Activated naive CD8-positive, alpha-beta T cell (primary cell): ENCODE measurements around the gene PTPRM.

Experiments used
- H3K27ac Mint-ChIP-seq: one replicate; pipeline ENCODE4 v1.8.0; 2021; ENCODE audit warnings: mixed read lengths
- H3K27me3 Mint-ChIP-seq: one replicate; pipeline ENCODE4 v1.8.0; 2021; ENCODE audit warnings: mixed read lengths
- H3K36me3 Mint-ChIP-seq: one replicate; pipeline ENCODE4 v1.8.0; 2021; ENCODE audit warnings: mixed read lengths
- H3K4me1 Mint-ChIP-seq: one replicate; pipeline ENCODE4 v1.8.0; 2021; ENCODE audit warnings: low read depth, mixed read lengths
- H3K4me3 Mint-ChIP-seq: one replicate; pipeline ENCODE4 v1.8.0; 2021; ENCODE audit warnings: mild to moderate bottlenecking, mixed read lengths
- H3K9me3 Mint-ChIP-seq: one replicate; pipeline ENCODE4 v1.8.0; 2021; ENCODE audit warnings: low read depth, mixed read lengths

PTPRM gene

DNA sequence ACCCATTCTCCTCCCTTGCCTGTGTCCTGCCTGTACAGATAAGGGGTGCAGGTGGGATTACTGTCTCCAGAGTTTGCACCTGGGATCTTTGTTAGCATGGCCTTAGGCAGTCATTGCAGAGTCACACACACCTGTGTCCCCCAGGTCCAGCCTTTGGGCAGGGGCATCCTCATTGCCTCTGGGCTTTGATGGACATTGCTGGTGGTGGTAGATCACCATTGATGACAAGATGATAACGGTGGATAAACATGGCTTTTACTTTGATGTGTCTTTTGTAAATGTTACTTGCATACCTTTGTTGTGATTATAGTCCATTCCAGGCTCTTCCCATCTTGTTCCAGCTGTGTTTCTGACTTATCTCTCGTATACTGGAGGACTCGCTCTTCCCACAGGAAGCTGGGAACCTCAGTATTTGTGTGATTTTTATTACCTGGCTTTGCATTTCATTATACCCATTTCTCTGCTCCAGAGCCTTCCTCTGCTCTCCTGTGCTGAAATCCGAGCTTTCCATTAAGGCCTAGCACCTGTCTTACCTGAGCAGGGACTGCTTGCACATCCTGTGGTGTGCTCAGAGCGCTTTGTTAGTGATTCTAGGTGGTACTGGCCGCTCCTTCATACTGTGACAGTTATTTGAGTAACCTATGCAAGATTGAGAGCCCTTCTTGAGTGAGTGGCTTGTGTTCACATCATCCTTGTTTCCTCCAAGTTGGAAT, 79.2 kb downstream of the PTPRM start:
- H3K36me3 Mint-ChIP-seq, result no peaks in the 10 kb centered on the region
- H3K4me1 Mint-ChIP-seq, result no peaks in the 10 kb centered on the region
- no peaks in the 10 kb centered on the region for H3K9me3 Mint-ChIP-seq
- H3K27ac Mint-ChIP-seq, result no peak overlapping the region
- H3K4me3 Mint-ChIP-seq, result no peak overlapping the region
- H3K27me3 Mint-ChIP-seq, result no peaks in the 10 kb centered on the region

DNA sequence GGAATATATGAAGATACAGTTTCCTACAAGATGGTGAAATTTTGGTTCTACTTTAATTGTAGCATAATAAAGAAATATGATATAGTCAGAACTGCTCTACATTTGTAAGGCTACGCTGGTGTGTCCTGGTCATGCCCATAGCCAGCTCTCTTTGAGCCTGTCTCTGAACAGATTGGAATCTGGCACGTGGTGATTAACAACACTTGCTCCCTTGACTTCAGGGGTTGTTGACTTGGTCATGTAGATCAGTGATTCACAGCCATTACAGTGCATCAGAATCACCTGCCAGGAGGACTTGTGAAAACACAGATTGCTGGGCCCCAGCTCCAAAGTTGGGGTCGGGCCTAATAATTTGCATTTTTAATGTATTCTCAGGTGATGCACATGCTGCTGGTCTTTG, 80.4 kb downstream of the PTPRM start:
- Mint-ChIP-seq H3K36me3 (no peaks in the 10 kb centered on the region), H3K27me3 (no peaks in the 10 kb centered on the region), H3K27ac (no peak overlapping the region), H3K4me1 (no peaks in the 10 kb centered on the region), H3K4me3 (no peak overlapping the region), H3K9me3 (no peaks in the 10 kb centered on the region)

DNA sequence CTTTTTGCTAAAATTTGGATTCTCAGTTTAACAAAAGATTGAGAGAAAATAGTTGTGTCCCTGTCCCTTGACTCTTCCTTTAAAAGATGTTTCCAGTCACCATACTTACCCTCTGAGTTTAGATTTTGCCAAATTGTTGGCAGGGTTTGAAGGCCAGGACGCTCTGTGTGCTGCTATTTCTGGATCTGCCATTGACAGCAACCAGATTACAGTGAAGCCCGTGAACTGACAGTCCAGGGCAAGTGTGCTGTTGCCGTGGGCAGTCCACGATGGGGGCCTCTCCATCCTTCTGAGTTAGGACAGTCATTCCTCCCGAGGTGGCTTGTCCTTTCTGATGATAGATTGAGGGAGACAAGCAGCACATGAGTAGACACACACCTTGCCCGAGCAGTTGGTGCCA, 89.9 kb downstream of the PTPRM start:
- H3K27me3 Mint-ChIP-seq, result peaks cover 1% of the 10 kb centered on the region
- no peaks in the 10 kb centered on the region for H3K9me3 Mint-ChIP-seq
- H3K4me1 Mint-ChIP-seq, result no peaks in the 10 kb centered on the region
- no peaks in the 10 kb centered on the region for H3K36me3 Mint-ChIP-seq
- H3K4me3 Mint-ChIP-seq, result no peak overlapping the region
- no peak overlapping the region for H3K27ac Mint-ChIP-seq

DNA sequence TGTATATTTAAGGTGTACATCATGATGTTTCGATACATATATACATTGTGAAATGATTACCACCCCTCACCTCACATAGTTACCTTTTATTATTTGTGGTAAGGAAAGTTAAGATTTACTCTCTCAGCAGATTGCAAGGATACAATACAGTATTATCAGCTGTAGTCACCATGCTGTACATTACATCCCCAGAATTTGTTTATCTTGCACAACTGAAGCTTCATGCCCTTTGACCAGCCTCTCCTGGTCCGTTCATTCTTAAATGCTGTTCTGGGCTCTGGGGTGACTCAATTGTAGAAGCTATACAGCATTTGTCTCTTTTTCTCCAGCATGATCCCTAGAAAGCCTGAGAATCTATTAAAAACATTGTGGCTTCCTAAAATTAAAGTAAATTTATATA, 90.8 kb downstream of the PTPRM start:
- Mint-ChIP-seq H3K4me3 (no peak overlapping the region), H3K27me3 (peaks cover 1% of the 10 kb centered on the region), H3K36me3 (no peaks in the 10 kb centered on the region), H3K27ac (no peak overlapping the region), H3K4me1 (no peaks in the 10 kb centered on the region), H3K9me3 (no peaks in the 10 kb centered on the region)

DNA sequence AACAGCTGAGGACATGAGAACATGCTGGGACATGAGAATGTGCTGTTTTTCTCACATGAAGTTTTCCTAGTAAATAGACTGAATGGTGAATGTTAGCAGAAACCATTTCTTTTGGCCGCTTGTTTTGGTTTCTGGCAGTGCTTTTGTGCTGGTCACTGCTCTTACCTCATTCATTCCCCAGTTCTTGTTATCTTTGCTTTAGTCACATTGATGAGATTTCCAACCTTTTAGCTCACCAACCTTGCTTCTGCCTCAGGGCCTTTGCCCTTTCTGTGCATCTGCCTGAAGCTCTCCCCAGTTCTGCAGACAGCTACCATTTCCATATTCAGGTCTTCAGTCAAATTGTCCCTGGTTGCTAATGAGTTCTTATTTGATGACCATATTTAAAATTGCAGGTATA, 91.6 kb downstream of the PTPRM start:
- Mint-ChIP-seq H3K36me3 (no peaks in the 10 kb centered on the region), H3K27me3 (peaks cover 1% of the 10 kb centered on the region), H3K9me3 (no peaks in the 10 kb centered on the region)

DNA sequence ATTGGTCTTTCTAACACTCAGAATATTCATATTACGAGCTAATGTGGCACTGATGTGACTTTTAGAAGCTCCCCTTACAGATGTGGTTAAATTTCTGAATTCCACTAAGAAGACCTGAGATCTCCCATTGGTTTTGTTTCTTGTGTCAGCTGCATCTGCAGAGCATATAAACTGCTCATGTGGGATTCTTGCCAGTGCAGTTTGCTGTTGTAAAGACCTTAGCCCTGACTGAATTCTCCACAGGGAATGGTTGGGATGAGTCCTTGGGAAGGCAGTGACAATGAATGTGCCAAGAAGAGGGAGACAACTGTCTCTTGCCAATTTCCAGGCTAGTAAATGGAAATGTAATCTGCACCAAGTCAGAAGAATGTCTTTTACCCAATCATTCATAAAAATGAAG, 94.1 kb downstream of the PTPRM start:
- no peaks in the 10 kb centered on the region for H3K9me3 Mint-ChIP-seq
- H3K4me1 Mint-ChIP-seq, result no peaks in the 10 kb centered on the region
- peaks cover 1% of the 10 kb centered on the region for H3K27me3 Mint-ChIP-seq
- H3K4me3 Mint-ChIP-seq, result no peak overlapping the region
- no peaks in the 10 kb centered on the region for H3K36me3 Mint-ChIP-seq
- H3K27ac Mint-ChIP-seq, result no peak overlapping the region

More for the DNA sequence above, 91.6 kb downstream of the PTPRM start:
- H3K27ac Mint-ChIP-seq, result no peak overlapping the region
- H3K4me1 Mint-ChIP-seq, result no peaks in the 10 kb centered on the region
- no peak overlapping the region for H3K4me3 Mint-ChIP-seq

DNA sequence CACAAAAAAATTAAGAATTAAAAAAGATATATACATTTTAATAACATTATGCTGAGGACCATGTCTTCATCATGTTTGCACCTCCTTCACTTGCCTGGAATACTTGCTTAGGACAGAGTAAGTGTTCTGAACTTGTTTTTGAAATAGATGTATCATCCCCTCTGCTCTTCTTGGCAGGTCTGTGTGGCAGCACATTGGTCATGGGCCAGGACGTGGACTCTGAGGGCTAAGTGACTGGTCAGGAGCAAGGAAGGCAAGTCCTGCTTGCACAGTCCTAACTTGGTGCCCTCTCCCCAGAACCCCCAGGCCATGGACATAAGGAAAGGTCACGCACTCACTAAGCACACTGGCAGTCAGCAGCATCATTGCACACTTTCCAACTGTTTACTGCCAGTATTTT, 95.8 kb downstream of the PTPRM start:
- no peaks in the 10 kb centered on the region for H3K9me3 Mint-ChIP-seq
- no peak overlapping the region for H3K27ac Mint-ChIP-seq
- H3K4me3 Mint-ChIP-seq, result no peak overlapping the region
- H3K36me3 Mint-ChIP-seq, result no peaks in the 10 kb centered on the region
- H3K4me1 Mint-ChIP-seq, result no peaks in the 10 kb centered on the region
- no peaks in the 10 kb centered on the region for H3K27me3 Mint-ChIP-seq

DNA sequence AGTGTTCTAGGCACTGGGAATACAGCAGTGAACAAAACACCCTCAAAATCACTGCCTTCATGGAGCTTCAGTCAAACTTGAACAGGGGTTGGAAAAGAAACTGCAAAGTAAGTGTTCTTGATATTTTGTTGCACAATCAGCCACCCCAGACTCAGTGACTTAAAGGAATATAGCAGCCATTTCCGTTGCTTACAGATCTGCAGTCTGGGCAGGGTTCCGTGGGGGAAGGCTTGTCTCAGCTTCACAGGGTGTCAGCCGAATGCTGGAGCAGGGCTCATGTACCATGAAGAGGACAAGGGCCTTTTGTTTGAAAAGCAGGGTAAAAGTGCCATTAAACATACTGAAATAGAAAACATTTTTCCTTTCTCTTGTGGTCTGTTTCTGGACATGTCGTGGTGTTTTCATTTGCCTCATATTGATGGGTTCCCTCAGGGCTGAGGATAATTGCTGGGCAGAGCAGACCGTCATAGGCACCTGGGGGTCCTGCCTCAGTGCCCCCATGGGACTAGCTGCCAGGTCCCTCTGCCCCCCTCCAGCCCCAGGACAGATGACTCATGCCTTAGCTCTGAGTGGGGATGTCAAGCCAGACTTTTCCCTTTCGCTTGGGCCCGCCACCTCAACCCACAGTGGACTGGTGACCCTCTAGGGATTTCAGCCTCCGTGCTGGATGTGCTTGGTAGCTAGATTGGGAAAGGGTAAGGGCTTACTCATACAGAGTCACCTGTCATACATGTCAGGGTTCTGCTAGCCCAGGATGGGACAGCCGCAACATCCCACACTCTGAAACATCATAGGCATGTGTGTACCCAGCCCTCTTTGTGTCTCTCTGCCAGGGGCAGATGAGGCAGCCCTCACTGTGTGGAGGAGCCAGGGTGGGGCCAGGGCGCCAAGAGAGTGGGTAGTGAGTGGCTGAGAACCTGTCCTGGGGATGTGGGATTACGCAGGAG, 96.5 kb downstream of the PTPRM start:
- Mint-ChIP-seq H3K36me3 (no peaks in the 10 kb centered on the region), H3K27me3 (no peaks in the 10 kb centered on the region), H3K27ac (no peak overlapping the region), H3K9me3 (no peaks in the 10 kb centered on the region), H3K4me1 (no peaks in the 10 kb centered on the region), H3K4me3 (no peak overlapping the region)

DNA sequence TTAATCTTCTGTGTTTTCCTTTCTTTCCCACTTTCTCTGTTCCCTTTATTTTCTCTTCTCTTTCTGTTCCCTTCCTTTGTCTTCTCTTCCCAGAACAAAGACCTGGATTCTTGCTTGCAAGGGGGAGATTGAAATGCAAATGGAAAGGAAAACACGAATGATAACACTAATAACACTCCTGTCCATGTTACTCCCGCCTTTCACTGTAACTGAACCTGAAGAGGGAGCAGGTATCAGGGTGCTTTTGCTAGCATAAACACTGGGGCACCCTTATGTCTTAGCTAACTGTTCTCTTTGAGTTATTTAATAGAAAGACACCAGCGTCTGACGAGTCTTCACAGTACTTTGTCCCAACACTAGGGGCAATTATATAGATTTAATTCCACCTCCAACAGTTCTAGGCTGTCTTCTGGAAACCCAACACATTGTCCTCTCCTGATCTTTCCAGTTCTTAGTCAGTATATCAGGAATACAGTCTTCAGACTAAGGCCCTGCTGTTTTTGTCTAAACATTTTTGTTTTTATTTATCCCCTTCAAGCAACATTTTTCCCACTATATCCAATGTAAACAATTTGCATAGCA, 99.2 kb downstream of the PTPRM start:
- Mint-ChIP-seq H3K9me3 (no peaks in the 10 kb centered on the region), H3K4me1 (no peaks in the 10 kb centered on the region), H3K36me3 (no peaks in the 10 kb centered on the region), H3K27ac (no peak overlapping the region), H3K27me3 (no peaks in the 10 kb centered on the region), H3K4me3 (no peak overlapping the region)

DNA sequence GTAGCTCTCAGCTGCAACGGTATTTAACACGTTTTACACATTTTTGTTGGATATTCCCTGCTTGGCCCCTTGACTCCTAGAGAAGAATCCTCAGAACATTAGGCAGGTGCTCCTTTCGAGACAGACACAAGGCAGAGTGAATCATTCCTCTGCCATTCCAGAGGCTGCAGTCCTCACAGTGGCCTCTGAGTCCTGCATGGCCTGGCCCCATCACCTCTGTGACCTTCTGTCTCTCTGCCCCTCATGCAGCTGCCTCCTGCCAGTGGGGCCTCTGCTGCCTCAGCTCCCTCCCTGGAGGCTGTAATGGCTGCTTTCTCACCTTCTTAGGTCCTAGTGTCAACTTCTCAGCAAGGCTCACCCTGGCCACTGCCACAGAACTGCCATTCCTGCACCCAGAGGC, 101.3 kb downstream of the PTPRM start:
- H3K4me1 Mint-ChIP-seq, result no peaks in the 10 kb centered on the region
- H3K36me3 Mint-ChIP-seq, result no peaks in the 10 kb centered on the region
- H3K9me3 Mint-ChIP-seq, result no peaks in the 10 kb centered on the region
- H3K27me3 Mint-ChIP-seq, result no peaks in the 10 kb centered on the region
- H3K4me3 Mint-ChIP-seq, result no peak overlapping the region
- H3K27ac Mint-ChIP-seq, result no peak overlapping the region

DNA sequence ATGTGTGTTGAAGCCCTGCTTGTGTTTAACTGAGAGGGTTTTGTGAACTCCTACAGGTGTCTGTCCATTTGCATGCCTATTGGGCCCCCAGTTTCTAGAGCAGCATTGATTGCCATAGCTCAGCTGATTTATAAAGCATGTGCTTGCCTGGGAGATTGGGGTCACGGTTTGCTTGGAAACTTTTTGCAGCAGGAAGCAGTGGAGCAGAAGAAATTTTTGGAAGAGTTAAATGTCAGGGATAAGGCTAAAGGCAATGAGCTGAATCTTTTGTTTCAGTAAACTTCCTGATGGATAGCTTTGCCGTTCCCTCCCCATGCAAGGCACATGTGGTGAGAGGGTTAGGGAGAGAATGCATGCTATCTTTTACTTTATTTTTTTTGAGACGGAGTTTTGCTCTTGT, 102.2 kb downstream of the PTPRM start:
- H3K27ac Mint-ChIP-seq, result no peak overlapping the region
- H3K4me3 Mint-ChIP-seq, result no peak overlapping the region
- no peaks in the 10 kb centered on the region for H3K36me3 Mint-ChIP-seq
- no peaks in the 10 kb centered on the region for H3K27me3 Mint-ChIP-seq
- no peaks in the 10 kb centered on the region for H3K9me3 Mint-ChIP-seq
- no peaks in the 10 kb centered on the region for H3K4me1 Mint-ChIP-seq

DNA sequence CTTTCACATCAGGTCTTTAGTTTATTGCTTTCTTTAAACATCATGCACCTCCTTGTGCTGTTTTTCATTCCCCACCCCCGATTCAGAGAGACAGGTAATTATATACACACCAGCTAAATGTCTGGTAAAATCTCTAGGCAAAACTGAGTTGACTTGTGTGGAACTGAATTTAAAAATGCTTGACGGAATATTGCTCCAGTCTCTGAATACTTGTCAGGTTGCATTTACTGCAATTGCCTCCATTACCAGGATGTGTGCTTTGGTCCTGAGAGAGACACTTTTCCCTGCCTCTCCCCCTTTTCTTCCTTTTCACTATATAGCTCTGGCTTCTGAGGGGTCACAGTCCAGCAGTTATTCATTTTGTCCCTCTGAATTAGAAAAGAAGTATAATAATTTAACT, 104.0 kb downstream of the PTPRM start:
- no peak overlapping the region for H3K27ac Mint-ChIP-seq
- H3K9me3 Mint-ChIP-seq, result no peaks in the 10 kb centered on the region
- H3K27me3 Mint-ChIP-seq, result no peaks in the 10 kb centered on the region
- H3K36me3 Mint-ChIP-seq, result no peaks in the 10 kb centered on the region
- no peak overlapping the region for H3K4me3 Mint-ChIP-seq
- no peaks in the 10 kb centered on the region for H3K4me1 Mint-ChIP-seq

DNA sequence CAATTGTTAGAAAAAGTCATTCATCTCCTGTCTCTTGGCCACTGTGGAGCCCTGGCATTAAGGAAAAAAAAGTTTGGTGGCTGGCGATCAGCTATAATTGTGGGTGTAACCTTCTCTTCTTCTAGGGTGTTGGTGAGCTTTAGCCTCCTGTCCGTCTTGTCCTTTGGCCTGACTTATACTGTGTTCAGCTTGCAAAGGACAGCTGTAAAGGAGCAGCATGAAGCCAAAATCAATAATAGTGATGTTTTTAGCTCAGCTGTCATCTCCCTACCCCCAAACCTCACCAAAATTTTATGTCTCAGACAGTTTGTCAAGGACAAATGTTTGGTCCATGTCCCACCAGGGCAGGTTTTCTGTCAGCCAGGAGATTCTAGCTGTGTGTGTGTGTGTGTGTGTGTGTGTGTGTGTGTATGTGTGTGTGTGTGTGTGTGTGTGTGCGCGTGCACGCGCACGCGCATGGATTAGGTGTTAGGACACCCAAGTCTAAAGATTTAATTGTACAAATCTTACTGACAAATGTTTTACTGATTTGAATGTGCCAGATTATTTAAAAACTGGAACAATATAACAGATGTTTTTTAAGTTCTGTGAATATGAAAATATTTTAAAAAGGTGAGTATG, 109.2 kb downstream of the PTPRM start:
- Mint-ChIP-seq H3K4me1 (no peaks in the 10 kb centered on the region), H3K9me3 (peaks cover 5% of the 10 kb centered on the region), H3K36me3 (no peaks in the 10 kb centered on the region), H3K4me3 (no peak overlapping the region), H3K27me3 (no peaks in the 10 kb centered on the region), H3K27ac (no peak overlapping the region)

DNA sequence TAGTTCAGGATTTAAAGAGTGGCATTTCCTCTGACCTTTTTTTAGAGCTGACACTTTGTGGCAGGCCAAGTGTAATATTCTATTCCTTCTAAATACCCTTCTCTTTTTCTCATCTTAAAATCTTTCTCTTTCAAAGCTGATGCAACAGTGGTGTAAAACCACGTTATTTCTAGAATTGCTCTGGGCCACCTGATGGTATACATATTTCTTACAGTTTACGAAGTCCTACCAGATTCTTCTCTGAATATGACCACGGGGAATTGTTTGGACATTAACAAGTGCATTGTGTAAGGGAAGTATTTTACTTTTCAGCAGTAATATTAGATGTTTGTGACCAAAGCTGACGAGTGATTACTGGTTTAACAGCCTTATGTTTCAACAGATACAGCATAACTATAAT, 109.9 kb downstream of the PTPRM start:
- Mint-ChIP-seq H3K9me3 (peaks cover 5% of the 10 kb centered on the region), H3K4me1 (no peaks in the 10 kb centered on the region), H3K4me3 (no peak overlapping the region), H3K27ac (no peak overlapping the region), H3K36me3 (no peaks in the 10 kb centered on the region), H3K27me3 (no peaks in the 10 kb centered on the region)

DNA sequence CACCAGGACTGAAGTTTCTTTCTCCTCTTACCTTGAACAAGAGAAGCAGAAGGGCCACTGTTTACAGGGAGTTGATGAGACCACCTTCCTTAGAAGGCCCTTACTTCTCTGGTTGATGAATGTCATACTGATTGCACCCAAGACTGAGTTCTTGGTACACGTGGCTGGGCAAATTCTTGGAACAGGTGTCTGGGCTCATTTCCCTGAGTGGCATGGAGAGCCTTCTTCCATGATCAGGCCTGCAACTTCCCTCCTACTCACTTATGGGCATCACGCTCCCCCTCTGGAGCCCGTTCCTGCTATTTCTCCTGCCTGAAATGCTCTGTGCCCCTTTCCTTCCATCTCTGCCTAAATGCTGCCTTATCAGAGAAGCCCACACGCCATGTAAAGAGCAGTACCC, 110.3 kb downstream of the PTPRM start:
- H3K27me3 Mint-ChIP-seq, result no peaks in the 10 kb centered on the region
- no peak overlapping the region for H3K27ac Mint-ChIP-seq
- H3K9me3 Mint-ChIP-seq, result peaks cover 5% of the 10 kb centered on the region
- H3K36me3 Mint-ChIP-seq, result no peaks in the 10 kb centered on the region
- H3K4me1 Mint-ChIP-seq, result no peaks in the 10 kb centered on the region
- no peak overlapping the region for H3K4me3 Mint-ChIP-seq
